Measurements from ENCODE around the gene KIAA1549.
"Not testable (repeated sequence)": the region's sequence is repeated elsewhere in the genome, so short reads cannot be mapped to it uniquely, and the experiment has no call there.

Gene KIAA1549

GRCh38 chr7:138813945-138814344, 167.2 kb downstream of the KIAA1549 start:
- TF ChIP-seq CTCF (IDR thresholded peaks at IDR 0.05; ENCODE audit: borderline replicate concordance, control extremely low read depth, extremely low read depth, insufficient read depth, missing control alignments) = no peak
- DNase-seq (ENCODE audit: low spot score) = no peak
- in situ Hi-C loops (cut with MboI; ENCODE audit: low sequenced_read_pairs, unreplicated experiment) = no loop called here

- DNase-seq (ENCODE audit: low spot score); in situ Hi-C loops (cut with MboI; ENCODE audit: low sequenced_read_pairs, unreplicated experiment): not testable (repeated sequence)
These were observed 169.9 kb downstream of the KIAA1549 start for GRCh38 chr7:138811327-138811726.

GRCh38 chr7:138809346-138809745, 171.8 kb downstream of the KIAA1549 start:
- in situ Hi-C loops (cut with MboI; ENCODE audit: low sequenced_read_pairs, unreplicated experiment) = no loop called here
- TF ChIP-seq CTCF (IDR thresholded peaks at IDR 0.05; ENCODE audit: borderline replicate concordance, control extremely low read depth, extremely low read depth, insufficient read depth, missing control alignments) = no peak

GRCh38 chr7:138804618-138805017, 176.6 kb downstream of the KIAA1549 start:
- no peak for TF ChIP-seq CTCF (IDR thresholded peaks at IDR 0.05; ENCODE audit: borderline replicate concordance, control extremely low read depth, extremely low read depth, insufficient read depth, missing control alignments)
- no peak for DNase-seq (ENCODE audit: low spot score)
- in situ Hi-C loops (cut with MboI; ENCODE audit: low sequenced_read_pairs, unreplicated experiment) = no loop called here

More at GRCh38 chr7:138809346-138809745, 171.8 kb downstream of the KIAA1549 start:
- DNase-seq (ENCODE audit: low spot score) = no peak

- in situ Hi-C loops (cut with MboI; ENCODE audit: low sequenced_read_pairs, unreplicated experiment) = no loop called here
- TF ChIP-seq CTCF (IDR thresholded peaks at IDR 0.05; ENCODE audit: borderline replicate concordance, control extremely low read depth, extremely low read depth, insufficient read depth, missing control alignments) = no peak
- no peak for DNase-seq (ENCODE audit: low spot score)
These were observed 178.5 kb downstream of the KIAA1549 start for GRCh38 chr7:138802706-138803105.

- DNase-seq (ENCODE audit: low spot score) = no peak
- no peak for TF ChIP-seq CTCF (IDR thresholded peaks at IDR 0.05; ENCODE audit: borderline replicate concordance, control extremely low read depth, extremely low read depth, insufficient read depth, missing control alignments)
- in situ Hi-C loops (cut with MboI; ENCODE audit: low sequenced_read_pairs, unreplicated experiment) = no loop called here
These were observed 179.9 kb downstream of the KIAA1549 start for GRCh38 chr7:138801256-138801655.

GRCh38 chr7:138799336-138800000, 181.7 kb downstream of the KIAA1549 start:
- in situ Hi-C loops (cut with MboI; ENCODE audit: low sequenced_read_pairs, unreplicated experiment) = no loop called here
- no peak for TF ChIP-seq CTCF (IDR thresholded peaks at IDR 0.05; ENCODE audit: borderline replicate concordance, control extremely low read depth, extremely low read depth, insufficient read depth, missing control alignments)

More at GRCh38 chr7:138799336-138800000, 181.7 kb downstream of the KIAA1549 start:
- no peak for DNase-seq (ENCODE audit: low spot score)
